HL-60 (cell line): ENCODE data around the gene INVS.

Experiments
- CTCF ChIP-seq: IDR thresholded peaks from one replicate; pipeline ENCODE4 v1.5.1; 2011; ENCODE audit warnings: low read length, control low read depth, inconsistent platforms; ENCODE audit not compliant: insufficient read depth
- POLR2AphosphoS5 ChIP-seq: IDR thresholded peaks from 2 replicates; pipeline ENCODE4 v1.6.1; 2012; ENCODE audit warnings: low read depth

DNA sequence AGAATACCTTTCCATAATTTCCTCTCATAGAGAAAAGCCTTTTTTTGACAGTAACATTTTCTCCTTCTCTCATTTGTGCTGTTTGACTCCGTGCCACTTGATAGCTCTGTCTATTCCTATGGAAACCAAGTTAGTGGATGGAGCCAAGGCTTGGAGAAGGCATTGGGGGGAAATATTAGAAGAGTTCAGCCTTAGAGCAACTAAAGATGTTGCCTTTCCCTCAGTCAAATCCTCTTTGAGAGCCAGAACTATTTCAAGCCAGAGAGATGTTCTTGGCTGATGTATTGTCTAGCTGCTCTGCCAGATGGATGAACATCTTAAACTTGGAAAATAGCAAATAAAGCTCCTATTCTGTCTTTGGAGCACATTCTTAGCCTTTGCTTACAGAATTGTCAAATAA lies 112.4 kb downstream of the INVS start:
- TF ChIP-seq CTCF = no peak
- TF ChIP-seq POLR2AphosphoS5 = no peak
